Measurements from ENCODE around the gene HIVEP3.

DNA sequence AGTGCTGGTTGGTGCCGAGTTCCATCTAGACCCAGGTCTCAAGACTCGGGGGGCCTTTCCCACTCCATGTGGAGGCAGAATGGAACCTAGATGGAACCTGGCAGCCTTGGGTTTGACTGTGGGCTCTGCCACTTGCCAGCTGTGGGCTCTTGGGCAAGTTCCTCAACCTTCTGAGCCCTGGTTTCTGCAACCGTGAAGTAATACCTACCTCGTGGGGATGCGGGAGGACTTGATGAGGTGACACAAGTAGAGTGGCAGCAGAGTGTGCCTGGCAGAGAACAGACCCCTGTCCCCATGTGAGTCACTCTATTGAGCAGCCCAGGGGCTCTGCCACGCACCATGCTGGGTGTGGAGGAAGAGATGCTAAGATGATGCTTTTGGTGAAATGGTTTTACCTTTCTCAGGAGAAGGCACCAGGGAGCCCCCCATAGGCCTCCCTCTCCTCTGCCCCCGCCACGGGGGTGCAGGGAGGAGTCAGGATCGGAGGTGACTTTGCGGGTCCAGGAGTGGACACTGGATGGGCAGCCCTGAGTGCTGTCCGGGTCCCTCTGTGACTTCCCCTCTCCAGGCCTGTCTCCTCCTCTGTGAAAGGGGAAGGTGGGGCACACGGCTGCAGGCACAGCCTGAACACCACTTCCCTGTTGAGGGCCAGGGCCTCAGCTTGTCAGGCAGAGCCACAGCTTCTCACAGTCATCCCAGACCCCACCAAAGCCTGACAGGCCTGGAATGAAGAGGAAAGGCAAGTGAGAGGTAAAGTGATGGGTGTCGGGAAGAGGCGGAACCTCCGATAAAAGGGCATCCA is 397.6 kb downstream of the HIVEP3 start:
- TF ChIP-seq, protein P1, sequence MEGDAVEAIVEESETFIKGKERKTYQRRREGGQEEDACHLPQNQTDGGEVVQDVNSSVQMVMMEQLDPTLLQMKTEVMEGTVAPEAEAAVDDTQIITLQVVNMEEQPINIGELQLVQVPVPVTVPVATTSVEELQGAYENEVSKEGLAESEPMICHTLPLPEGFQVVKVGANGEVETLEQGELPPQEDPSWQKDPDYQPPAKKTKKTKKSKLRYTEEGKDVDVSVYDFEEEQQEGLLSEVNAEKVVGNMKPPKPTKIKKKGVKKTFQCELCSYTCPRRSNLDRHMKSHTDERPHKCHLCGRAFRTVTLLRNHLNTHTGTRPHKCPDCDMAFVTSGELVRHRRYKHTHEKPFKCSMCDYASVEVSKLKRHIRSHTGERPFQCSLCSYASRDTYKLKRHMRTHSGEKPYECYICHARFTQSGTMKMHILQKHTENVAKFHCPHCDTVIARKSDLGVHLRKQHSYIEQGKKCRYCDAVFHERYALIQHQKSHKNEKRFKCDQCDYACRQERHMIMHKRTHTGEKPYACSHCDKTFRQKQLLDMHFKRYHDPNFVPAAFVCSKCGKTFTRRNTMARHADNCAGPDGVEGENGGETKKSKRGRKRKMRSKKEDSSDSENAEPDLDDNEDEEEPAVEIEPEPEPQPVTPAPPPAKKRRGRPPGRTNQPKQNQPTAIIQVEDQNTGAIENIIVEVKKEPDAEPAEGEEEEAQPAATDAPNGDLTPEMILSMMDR (IDR thresholded peaks at IDR 0.05; ENCODE audit: low read depth, low read length) = no peak
- TF ChIP-seq, protein P2, sequence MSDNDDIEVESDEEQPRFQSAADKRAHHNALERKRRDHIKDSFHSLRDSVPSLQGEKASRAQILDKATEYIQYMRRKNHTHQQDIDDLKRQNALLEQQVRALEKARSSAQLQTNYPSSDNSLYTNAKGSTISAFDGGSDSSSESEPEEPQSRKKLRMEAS (IDR thresholded peaks at IDR 0.05; ENCODE audit: low read depth, low read length) = no peak
